ENCODE results near the gene DNAJA4.
A peak's percentile ranks its signal among the peaks of the same experiment; 100 is the strongest.

DNAJA4 gene

DNA sequence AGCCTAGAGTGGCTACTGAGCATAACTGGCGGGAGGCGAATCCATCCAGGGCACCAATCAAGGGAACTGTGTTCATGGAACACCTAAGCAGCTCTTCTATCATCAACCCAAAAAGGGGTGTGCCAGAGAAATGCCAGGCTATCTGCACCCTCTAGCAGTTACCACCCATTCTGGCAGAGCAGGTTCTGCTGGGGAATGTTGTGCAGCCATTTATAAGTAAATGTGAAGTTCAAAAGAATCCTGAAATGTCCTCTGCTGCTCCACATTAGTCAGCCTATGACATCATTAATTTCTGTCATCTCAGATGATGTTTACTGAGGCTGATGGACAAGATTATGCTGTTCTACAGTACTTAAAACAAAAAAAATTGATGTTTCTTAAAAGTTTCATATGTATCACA lies 27.3 kb downstream of the DNAJA4 start:
- Histone ChIP-seq H3K9me3 (ENCODE audit: control insufficient read depth, insufficient read depth, low read depth, low read length) (no peaks in the 10 kb centered on the region), H3K4me1 (ENCODE audit: control insufficient read depth, insufficient read depth, low read length) (no peaks in the 10 kb centered on the region), H3K27ac (ENCODE audit: extremely low read depth, low read depth, low read length) (no peak overlapping the region), H3K36me3 (ENCODE audit: control insufficient read depth in 2 of 2, insufficient read depth in 1 of 2, low read length in 2 of 2) (peaks cover 42 to 82% of the 10 kb centered on the region in 2 experiments), H3K4me3 (ENCODE audit: low read depth, low read length) (no peak overlapping the region)
- ChIA-PET POLR2A (interaction anchor here (1.5 kb wide), 2 partner anchors 8 to 146 kb away, joined by 4 to 11 read pairs; partner anchors contain the start of genes IREB2 and SKIC8), CTCF (interaction anchor here (0.9 to 1.7 kb wide), 4 partner anchors 16 to 183 kb away, joined by 3 to 7 read pairs (median 3); no protein-coding TSS in a partner anchor)
- TF ChIP-seq ZBTB21 (tag by site-specific recombination; IDR thresholded peaks at IDR 0.05) (0 out of 2 replicates have a peak, but pooled peaks have one; percentile 13), OSR2 (tag by site-specific recombination; IDR thresholded peaks at IDR 0.05) (no peak), HOXC10 (CRISPR knock-in tag; IDR thresholded peaks at IDR 0.05) (no peak), ZNF629 (tag by site-specific recombination; IDR thresholded peaks at IDR 0.05) (peak; percentile 72), ZNF600 (tag by site-specific recombination; IDR thresholded peaks at IDR 0.05) (peak; percentile 21; the same call in 1 of the 2 replicates), GLI4 (tag by site-specific recombination; IDR thresholded peaks at IDR 0.05) (no peak), ZNF76 (tag by site-specific recombination; IDR thresholded peaks at IDR 0.05; ENCODE audit: borderline replicate concordance, low read depth) (no peak)
- TF ChIP-seq, protein P1, sequence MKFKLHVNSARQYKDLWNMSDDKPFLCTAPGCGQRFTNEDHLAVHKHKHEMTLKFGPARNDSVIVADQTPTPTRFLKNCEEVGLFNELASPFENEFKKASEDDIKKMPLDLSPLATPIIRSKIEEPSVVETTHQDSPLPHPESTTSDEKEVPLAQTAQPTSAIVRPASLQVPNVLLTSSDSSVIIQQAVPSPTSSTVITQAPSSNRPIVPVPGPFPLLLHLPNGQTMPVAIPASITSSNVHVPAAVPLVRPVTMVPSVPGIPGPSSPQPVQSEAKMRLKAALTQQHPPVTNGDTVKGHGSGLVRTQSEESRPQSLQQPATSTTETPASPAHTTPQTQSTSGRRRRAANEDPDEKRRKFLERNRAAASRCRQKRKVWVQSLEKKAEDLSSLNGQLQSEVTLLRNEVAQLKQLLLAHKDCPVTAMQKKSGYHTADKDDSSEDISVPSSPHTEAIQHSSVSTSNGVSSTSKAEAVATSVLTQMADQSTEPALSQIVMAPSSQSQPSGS (tag by site-specific recombination; IDR thresholded peaks at IDR 0.05; ENCODE audit: low read depth), result peak; percentile 69

DNA sequence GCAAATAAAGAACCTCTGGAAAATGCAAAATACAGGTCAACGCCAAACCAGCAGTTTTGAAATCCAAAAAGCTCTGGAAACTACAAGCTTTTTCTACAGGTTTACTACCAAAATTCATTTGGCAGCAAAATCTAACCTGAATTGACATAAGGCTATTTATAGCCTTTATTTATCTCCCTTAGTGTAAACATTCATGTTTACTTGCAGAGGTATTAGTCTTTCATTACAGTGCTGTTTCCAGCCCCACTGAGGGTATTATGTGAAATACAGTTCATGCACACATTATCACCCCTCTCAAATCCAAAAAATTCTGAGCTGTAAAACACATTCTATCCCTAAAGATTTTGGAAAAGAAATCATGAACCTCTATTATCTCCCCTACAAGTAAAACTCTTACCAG lies 27.9 kb downstream of the DNAJA4 start:
- Histone ChIP-seq H3K4me3 (ENCODE audit: low read depth, low read length) (no peak overlapping the region), H3K27ac (ENCODE audit: extremely low read depth, low read depth, low read length) (no peak overlapping the region), H3K9me3 (ENCODE audit: control insufficient read depth, insufficient read depth, low read depth, low read length) (no peaks in the 10 kb centered on the region), H3K4me1 (ENCODE audit: control insufficient read depth, insufficient read depth, low read length) (no peaks in the 10 kb centered on the region), H3K36me3 (ENCODE audit: control insufficient read depth in 2 of 2, insufficient read depth in 1 of 2, low read length in 2 of 2) (peaks cover 42 to 76% of the 10 kb centered on the region in 2 experiments)
- POLR2A ChIA-PET, result interaction anchor here (1.5 kb wide), 1 partner anchor 145 kb away, joined by 4 read pairs; the partner anchor contains the start of gene IREB2
- no peak for TF ChIP-seq ZNF2 (tag by site-specific recombination; IDR thresholded peaks at IDR 0.05)
- TF ChIP-seq ZNF785 (tag by site-specific recombination; IDR thresholded peaks at IDR 0.05), result no peak
- TF ChIP-seq ZNF37A (tag by site-specific recombination; IDR thresholded peaks at IDR 0.05), result no peak
- no peak for TF ChIP-seq IKZF3 (tag by site-specific recombination; IDR thresholded peaks at IDR 0.05)
- TF ChIP-seq RBAK (tag by site-specific recombination; IDR thresholded peaks at IDR 0.05), result no peak
- TF ChIP-seq OSR2 (tag by site-specific recombination; IDR thresholded peaks at IDR 0.05), result no peak
- TF ChIP-seq ZFP69B (tag by site-specific recombination; IDR thresholded peaks at IDR 0.05), result no peak
- CTCF ChIA-PET, result interaction anchor here (1.4 to 1.7 kb wide), 3 partner anchors 16 to 183 kb away, joined by 3 to 7 read pairs (median 3); no protein-coding TSS in a partner anchor

DNA sequence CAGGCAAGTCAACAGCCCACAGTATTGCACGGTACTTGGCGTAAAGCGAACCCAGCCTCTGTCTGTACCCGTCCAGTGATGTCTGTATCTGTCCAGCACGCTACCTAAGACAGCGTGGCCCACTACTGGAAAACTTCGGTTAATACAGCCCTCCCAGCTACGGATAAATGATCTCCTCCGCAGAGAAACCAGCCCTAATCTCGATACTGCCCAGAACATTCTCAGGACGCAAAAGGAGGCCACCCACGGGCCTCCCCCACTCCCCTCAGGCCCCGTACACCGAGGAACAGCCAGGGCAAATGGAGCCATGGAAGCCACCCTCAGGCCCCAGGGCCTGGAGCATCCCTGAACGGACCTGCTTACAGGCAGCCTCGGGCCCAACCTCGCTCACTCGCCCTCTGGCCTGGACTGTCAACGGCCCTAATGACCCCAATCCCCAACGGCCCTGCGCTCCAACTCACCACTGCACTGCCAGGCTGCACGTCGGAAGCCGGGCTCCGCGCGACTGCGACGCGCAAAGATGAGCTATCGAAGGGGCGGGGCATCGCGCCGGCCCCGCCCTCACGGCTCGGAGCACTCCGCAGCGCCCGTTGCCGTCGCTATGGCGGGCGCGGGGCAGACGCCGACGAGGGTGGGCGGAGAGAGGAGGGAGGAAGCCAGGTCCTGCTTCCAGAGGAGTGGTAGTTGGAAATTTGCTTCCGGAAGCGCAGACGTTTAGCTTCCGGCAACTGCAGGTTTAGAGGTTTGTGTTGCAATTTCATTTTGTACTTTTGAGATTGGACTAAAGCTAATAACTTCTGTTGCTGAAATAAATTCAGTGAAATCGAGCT lies 35.0 kb downstream of the DNAJA4 start, which contains the start of gene SKIC8:
SKIC8 (minus strand) TSS at position 509 of the 830 bp plus-strand sequence. CDS start 3,923 bp downstream, outside the sequence.
- ChIA-PET POLR2A (interaction anchor here (0.5 to 2.2 kb wide), 54 partner anchors 8 to 1074 kb away, joined by 3 to 43 read pairs (median 4); partner anchors contain the start of genes ADAMTS7, CHRNA5, CIB2 and CRABP1), CTCF (interaction anchor here (0.6 to 2.3 kb wide), 6 partner anchors 9 to 187 kb away, joined by 3 to 17 read pairs (median 6); no protein-coding TSS in a partner anchor)
- H3K4me3 ChIP-seq (ENCODE audit: low read depth, low read length), result peak within 1 kb of the TSS; percentile 87
- H3K4me1 ChIP-seq (ENCODE audit: control insufficient read depth, insufficient read depth, low read length), result no peaks in the 10 kb centered on the region
- H3K9me3 ChIP-seq (ENCODE audit: control insufficient read depth, insufficient read depth, low read depth, low read length), result no peaks in the 10 kb centered on the region
- peaks cover 0 to 12% of the 10 kb centered on the region in 2 experiments; a peak in 1 of 3 replicates for H3K36me3 ChIP-seq (ENCODE audit: control insufficient read depth in 2 of 2, insufficient read depth in 1 of 2, low read length in 2 of 2)
- H3K27ac ChIP-seq (ENCODE audit: extremely low read depth, low read depth, low read length), result peak within 1 kb of the TSS; percentile 63
- TF ChIP-seq, protein P2, sequence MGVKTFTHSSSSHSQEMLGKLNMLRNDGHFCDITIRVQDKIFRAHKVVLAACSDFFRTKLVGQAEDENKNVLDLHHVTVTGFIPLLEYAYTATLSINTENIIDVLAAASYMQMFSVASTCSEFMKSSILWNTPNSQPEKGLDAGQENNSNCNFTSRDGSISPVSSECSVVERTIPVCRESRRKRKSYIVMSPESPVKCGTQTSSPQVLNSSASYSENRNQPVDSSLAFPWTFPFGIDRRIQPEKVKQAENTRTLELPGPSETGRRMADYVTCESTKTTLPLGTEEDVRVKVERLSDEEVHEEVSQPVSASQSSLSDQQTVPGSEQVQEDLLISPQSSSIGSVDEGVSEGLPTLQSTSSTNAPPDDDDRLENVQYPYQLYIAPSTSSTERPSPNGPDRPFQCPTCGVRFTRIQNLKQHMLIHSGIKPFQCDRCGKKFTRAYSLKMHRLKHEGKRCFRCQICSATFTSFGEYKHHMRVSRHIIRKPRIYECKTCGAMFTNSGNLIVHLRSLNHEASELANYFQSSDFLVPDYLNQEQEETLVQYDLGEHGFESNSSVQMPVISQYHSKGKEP (tag by site-specific recombination; IDR thresholded peaks at IDR 0.05), result peak; percentile 32; the same call in 1 of the 2 replicates
- TF ChIP-seq ZNF768 (tag by site-specific recombination; IDR thresholded peaks at IDR 0.05) (no peak), ZNF202 (tag by site-specific recombination; IDR thresholded peaks at IDR 0.05; ENCODE audit: borderline replicate concordance) (no peak), EGR2 (tag by site-specific recombination; IDR thresholded peaks at IDR 0.05; ENCODE audit: low read depth) (peak; percentile 55; the same call in 1 of the 2 replicates), ZNF514 (tag by site-specific recombination; IDR thresholded peaks at IDR 0.05) (no peak), ZNF677 (tag by site-specific recombination; IDR thresholded peaks at IDR 0.05) (no peak), ZSCAN30 (tag by site-specific recombination; IDR thresholded peaks at IDR 0.05) (no peak), GLI2 (tag by site-specific recombination; IDR thresholded peaks at IDR 0.05; ENCODE audit: borderline replicate concordance, low read depth) (no peak), KLF9 (tag by site-specific recombination; IDR thresholded peaks at IDR 0.05; ENCODE audit: low read depth) (peak; percentile 82), ZNF2 (tag by site-specific recombination; IDR thresholded peaks at IDR 0.05) (peak; percentile 93)
- TF ChIP-seq, protein P3, sequence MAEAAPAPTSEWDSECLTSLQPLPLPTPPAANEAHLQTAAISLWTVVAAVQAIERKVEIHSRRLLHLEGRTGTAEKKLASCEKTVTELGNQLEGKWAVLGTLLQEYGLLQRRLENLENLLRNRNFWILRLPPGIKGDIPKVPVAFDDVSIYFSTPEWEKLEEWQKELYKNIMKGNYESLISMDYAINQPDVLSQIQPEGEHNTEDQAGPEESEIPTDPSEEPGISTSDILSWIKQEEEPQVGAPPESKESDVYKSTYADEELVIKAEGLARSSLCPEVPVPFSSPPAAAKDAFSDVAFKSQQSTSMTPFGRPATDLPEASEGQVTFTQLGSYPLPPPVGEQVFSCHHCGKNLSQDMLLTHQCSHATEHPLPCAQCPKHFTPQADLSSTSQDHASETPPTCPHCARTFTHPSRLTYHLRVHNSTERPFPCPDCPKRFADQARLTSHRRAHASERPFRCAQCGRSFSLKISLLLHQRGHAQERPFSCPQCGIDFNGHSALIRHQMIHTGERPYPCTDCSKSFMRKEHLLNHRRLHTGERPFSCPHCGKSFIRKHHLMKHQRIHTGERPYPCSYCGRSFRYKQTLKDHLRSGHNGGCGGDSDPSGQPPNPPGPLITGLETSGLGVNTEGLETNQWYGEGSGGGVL (tag by site-specific recombination; IDR thresholded peaks at IDR 0.05), result peak; percentile 44

All from HEK293 (cell line).